MM.1S (cell line): ENCODE data around the gene BBOX1.
"Not testable (repeated sequence)": the region's sequence is repeated elsewhere in the genome, so short reads cannot be mapped to it uniquely, and the experiment has no call there.

Experiments
- DNase-seq: peaks from one replicate; pipeline ENCODE4 v3.0.0-alpha.2; 2015
- H2AFZ ChIP-seq: fragments of 300-600 bp; sonication (generic); 2 replicates; pipeline ENCODE4 v1.6.0; 2016; ENCODE audit warnings: antibody characterized with exemption, low read length
- H3F3A ChIP-seq: fragments of 300-600 bp; sonication (generic); 2 replicates; pipeline ENCODE4 v1.6.1; 2016; ENCODE audit warnings: mild to moderate bottlenecking, antibody characterized with exemption, low read length, moderate library complexity, mixed read lengths; ENCODE audit not compliant: insufficient read depth
- H3K27ac ChIP-seq: fragments of 300-600 bp; sonication (generic); 2 replicates; pipeline ENCODE4 v1.5.1; 2016; ENCODE audit warnings: mild to moderate bottlenecking, low read length
- H3K27me3 ChIP-seq: fragments of 300-600 bp; sonication (generic); replicated peaks from 2 replicates; pipeline ENCODE4 v1.6.0; 2016; ENCODE audit warnings: low read length; ENCODE audit not compliant: insufficient read depth
- H3K36me3 ChIP-seq: fragments of 300-600 bp; sonication (generic); replicated peaks from 2 replicates; pipeline ENCODE4 v1.6.1; 2016; ENCODE audit warnings: mild to moderate bottlenecking, low read length, mixed read lengths; ENCODE audit not compliant: insufficient read depth
- H3K4me1 ChIP-seq: fragments of 300-600 bp; sonication (generic); 2 replicates; pipeline ENCODE4 v1.6.1; 2016; ENCODE audit warnings: low read length, mixed read lengths
- H3K4me2 ChIP-seq: fragments of 300-600 bp; sonication (generic); 2 replicates; pipeline ENCODE4 v1.6.0; 2016; ENCODE audit warnings: low read depth, low read length
- H3K4me3 ChIP-seq: fragments of 300-600 bp; sonication (generic); 2 replicates; pipeline ENCODE4 v1.5.1; 2016; ENCODE audit warnings: low read length, mixed read lengths
- H3K79me2 ChIP-seq: fragments of 300-600 bp; sonication (generic); 2 replicates; pipeline ENCODE4 v1.6.1; 2016; ENCODE audit warnings: mixed run types, low read length, mixed read lengths
- H3K9ac ChIP-seq: fragments of 300-600 bp; sonication (generic); 2 replicates; pipeline ENCODE4 v1.6.1; 2016; ENCODE audit warnings: low read length, mixed read lengths
- H3K9me2 ChIP-seq: fragments of 300-600 bp; sonication (generic); replicated peaks from 2 replicates; pipeline ENCODE4 v1.6.1; 2016; ENCODE audit warnings: mild to moderate bottlenecking, low read length, mixed read lengths; ENCODE audit not compliant: insufficient read depth
- H3K9me3 ChIP-seq: fragments of 300-600 bp; sonication (generic); replicated peaks from 2 replicates; pipeline ENCODE4 v1.6.1; 2016; ENCODE audit warnings: mild to moderate bottlenecking, low read length, mixed read lengths; ENCODE audit not compliant: insufficient read depth
- H4K20me1 ChIP-seq: fragments of 300-600 bp; sonication (generic); 2 replicates; pipeline ENCODE4 v1.6.1; 2016; ENCODE audit warnings: mild to moderate bottlenecking, low read length, moderate library complexity, mixed read lengths; ENCODE audit not compliant: insufficient read depth
- EZH2 ChIP-seq: fragments of 300-600 bp; sonication (generic); optimal IDR thresholded peaks from 2 replicates; pipeline ENCODE3; 2017; ENCODE audit warnings: low read depth, mild to moderate bottlenecking, antibody characterized with exemption, low read length, mixed read lengths
- EZH2phosphoT487 ChIP-seq: fragments of 300-600 bp; sonication (generic); IDR thresholded peaks from 2 replicates; pipeline ENCODE4 v1.6.1; 2018; ENCODE audit warnings: antibody characterized with exemption, low read length
- TF ChIP-seq, protein P1 (sequence below): fragments of 300-600 bp; sonication (generic); IDR thresholded peaks from 2 replicates; pipeline ENCODE4 v1.5.1; 2016; ENCODE audit warnings: antibody characterized with exemption, low read length, mixed read lengths

Gene BBOX1

GRCh38 chr11:27129686-27130085 lies 89.1 kb downstream of the BBOX1 start:
- H3K9me2 ChIP-seq, result no peaks in the 10 kb centered on the region
- no peak overlapping the region for H3K4me3 ChIP-seq
- H3F3A ChIP-seq, result no peaks in the 10 kb centered on the region
- TF ChIP-seq, protein P1, sequence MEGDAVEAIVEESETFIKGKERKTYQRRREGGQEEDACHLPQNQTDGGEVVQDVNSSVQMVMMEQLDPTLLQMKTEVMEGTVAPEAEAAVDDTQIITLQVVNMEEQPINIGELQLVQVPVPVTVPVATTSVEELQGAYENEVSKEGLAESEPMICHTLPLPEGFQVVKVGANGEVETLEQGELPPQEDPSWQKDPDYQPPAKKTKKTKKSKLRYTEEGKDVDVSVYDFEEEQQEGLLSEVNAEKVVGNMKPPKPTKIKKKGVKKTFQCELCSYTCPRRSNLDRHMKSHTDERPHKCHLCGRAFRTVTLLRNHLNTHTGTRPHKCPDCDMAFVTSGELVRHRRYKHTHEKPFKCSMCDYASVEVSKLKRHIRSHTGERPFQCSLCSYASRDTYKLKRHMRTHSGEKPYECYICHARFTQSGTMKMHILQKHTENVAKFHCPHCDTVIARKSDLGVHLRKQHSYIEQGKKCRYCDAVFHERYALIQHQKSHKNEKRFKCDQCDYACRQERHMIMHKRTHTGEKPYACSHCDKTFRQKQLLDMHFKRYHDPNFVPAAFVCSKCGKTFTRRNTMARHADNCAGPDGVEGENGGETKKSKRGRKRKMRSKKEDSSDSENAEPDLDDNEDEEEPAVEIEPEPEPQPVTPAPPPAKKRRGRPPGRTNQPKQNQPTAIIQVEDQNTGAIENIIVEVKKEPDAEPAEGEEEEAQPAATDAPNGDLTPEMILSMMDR, result no peak
- TF ChIP-seq EZH2phosphoT487 (no peak), EZH2 (no peak)
- H3K79me2 ChIP-seq, result no peaks in the 10 kb centered on the region
- DNase-seq, result no peak
- no peak overlapping the region for H3K27ac ChIP-seq
- no peak overlapping the region for H3K4me2 ChIP-seq
- H3K27me3 ChIP-seq, result no peaks in the 10 kb centered on the region
- H3K36me3 ChIP-seq, result no peaks in the 10 kb centered on the region
- no peaks in the 10 kb centered on the region for H4K20me1 ChIP-seq
- H3K9me3 ChIP-seq, result no peaks in the 10 kb centered on the region
- no peaks in the 10 kb centered on the region for H3K4me1 ChIP-seq
- no peak overlapping the region for H3K9ac ChIP-seq
- H2AFZ ChIP-seq, result no peak overlapping the region

- no peaks in the 10 kb centered on the region for H3K36me3 ChIP-seq
- H3K9me2 ChIP-seq, result no peaks in the 10 kb centered on the region
- no peaks in the 10 kb centered on the region for H3K79me2 ChIP-seq
These were observed 90.2 kb downstream of the BBOX1 start for GRCh38 chr11:27130806-27131205.

GRCh38 chr11:27135924-27136329 lies 95.3 kb downstream of the BBOX1 start:
- H2AFZ ChIP-seq, H3K9ac ChIP-seq, DNase-seq, H3K9me3 ChIP-seq, H3K27ac ChIP-seq, H3K4me3 ChIP-seq, H3K79me2 ChIP-seq, H3K9me2 ChIP-seq, H3K36me3 ChIP-seq, H3F3A ChIP-seq, H4K20me1 ChIP-seq, H3K27me3 ChIP-seq, H3K4me2 ChIP-seq, H3K4me1 ChIP-seq: not testable (repeated sequence)

More at GRCh38 chr11:27130806-27131205, 90.2 kb downstream of the BBOX1 start:
- Histone ChIP-seq H3K4me2 (no peak overlapping the region), H2AFZ (no peak overlapping the region), H3K4me1 (no peaks in the 10 kb centered on the region), H4K20me1 (no peaks in the 10 kb centered on the region), H3K27me3 (no peaks in the 10 kb centered on the region), H3K9me3 (no peaks in the 10 kb centered on the region), H3K4me3 (no peak overlapping the region), H3K9ac (no peak overlapping the region), H3F3A (no peaks in the 10 kb centered on the region), H3K27ac (no peak overlapping the region)
- DNase-seq, result no peak
- TF ChIP-seq, protein P1, result no peak

DNA sequence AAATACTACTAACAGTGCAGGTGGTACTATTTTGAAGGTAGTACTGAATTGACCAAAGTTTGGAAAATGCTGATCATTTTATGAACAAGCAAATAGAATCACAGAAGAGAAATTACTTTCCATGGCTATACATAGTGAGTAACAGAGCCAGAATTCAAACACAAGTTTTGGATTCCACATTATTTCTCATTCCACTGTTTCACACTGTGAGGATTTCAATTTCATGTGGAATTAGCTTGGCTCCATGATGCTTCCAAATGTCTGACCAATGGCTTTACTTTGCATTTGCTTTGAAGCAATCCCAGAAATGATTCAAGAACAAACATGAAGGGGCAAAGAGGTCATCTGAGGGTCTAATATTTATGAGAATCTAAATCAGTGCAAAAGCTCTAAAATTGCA lies 98.1 kb downstream of the BBOX1 start:
- TF ChIP-seq EZH2phosphoT487 (no peak), EZH2 (no peak)
- TF ChIP-seq, protein P1, result no peak
- H3K4me2 ChIP-seq, result no peak overlapping the region
- no peak overlapping the region for H3K27ac ChIP-seq
- no peak for DNase-seq
- H3K79me2 ChIP-seq, result no peaks in the 10 kb centered on the region
- H3K27me3 ChIP-seq, result no peaks in the 10 kb centered on the region
- H3K9me3 ChIP-seq, result no peaks in the 10 kb centered on the region
- H3K9me2 ChIP-seq, result no peaks in the 10 kb centered on the region
- no peaks in the 10 kb centered on the region for H3K4me1 ChIP-seq
- no peak overlapping the region for H3K4me3 ChIP-seq
- no peak overlapping the region for H2AFZ ChIP-seq
- H3F3A ChIP-seq, result no peaks in the 10 kb centered on the region
- H3K36me3 ChIP-seq, result no peaks in the 10 kb centered on the region
- H4K20me1 ChIP-seq, result no peaks in the 10 kb centered on the region
- H3K9ac ChIP-seq, result no peak overlapping the region
